OCI-LY3 (cell line): Measurements from ENCODE around the gene PINLYP.

Experiments used
- CTCF ChIP-seq: fragments of 200-600, 300-600 bp; sonication (generic); IDR thresholded peaks from 2 replicates; pipeline ENCODE4 v1.5.1; 2014; ENCODE audit warnings: antibody characterized with exemption, low read length, low read depth
- EZH2phosphoT487 ChIP-seq: fragments of 200-600 bp; shearing (Covaris generic); IDR thresholded peaks from 2 replicates; pipeline ENCODE4 v1.6.1; 2018; ENCODE audit warnings: antibody characterized with exemption, mixed run types, low read depth

- no peak for TF ChIP-seq CTCF
- no peak for TF ChIP-seq EZH2phosphoT487
Observed at GRCh38 chr19:43553656-43554055, 21.9 kb upstream of the PINLYP start.
